Glutamatergic neuron (in vitro differentiated cells): Measurements from ENCODE around the gene C20orf144. TPM values are rescaled to one million over a fixed set of nuclear protein-coding genes. Genes with fewer than 3 reads are reported as not detected.

Experiments
- DNase-seq: peaks from one replicate; pipeline ENCODE4 v3.0.0; 2022
- H3K27ac Mint-ChIP-seq: one replicate; pipeline ENCODE4 v1.8.0; 2020; ENCODE audit warnings: mild to moderate bottlenecking, mixed read lengths, inconsistent platforms; ENCODE audit not compliant: unreplicated experiment
- H3K27me3 Mint-ChIP-seq: one replicate; pipeline ENCODE4 v1.8.0; 2020; ENCODE audit warnings: mild to moderate bottlenecking, moderate library complexity, mixed read lengths, inconsistent platforms; ENCODE audit not compliant: unreplicated experiment
- H3K36me3 Mint-ChIP-seq: one replicate; pipeline ENCODE4 v1.8.0; 2020; ENCODE audit warnings: mild to moderate bottlenecking, mixed read lengths, inconsistent platforms; ENCODE audit not compliant: unreplicated experiment
- H3K4me1 Mint-ChIP-seq: one replicate; pipeline ENCODE4 v1.8.0; 2020; ENCODE audit warnings: mild to moderate bottlenecking, low read depth, mixed read lengths, inconsistent platforms; ENCODE audit not compliant: unreplicated experiment
- H3K4me3 Mint-ChIP-seq: one replicate; pipeline ENCODE4 v1.8.0; 2020; ENCODE audit warnings: mild to moderate bottlenecking, mixed read lengths, inconsistent platforms; ENCODE audit not compliant: unreplicated experiment
- H3K9me3 Mint-ChIP-seq: one replicate; pipeline ENCODE4 v1.8.0; 2020; ENCODE audit warnings: mild to moderate bottlenecking, moderate library complexity, mixed read lengths, inconsistent platforms; ENCODE audit not compliant: unreplicated experiment
- CTCF ChIP-seq: fragments of 200-600 bp; sonication (generic); IDR thresholded peaks from one replicate; pipeline ENCODE4 v1.5.0; 2021; ENCODE audit not compliant: partially characterized antibody, unreplicated experiment
- long read RNA-seq: library from polyadenylated mRNA; unstranded; transcript quantifications from one replicate; pipeline ENCODE4 v2.0.0, GENCODE V29; 2020; ENCODE audit not compliant: unreplicated experiment
- total RNA-seq: library from RNA; stranded (reverse); fragmentation: NEBNext Ultra II Directional; extraction: Animal tissue kit (Norgen Biotek cat#: 25700); gene quantifications from one replicate; pipeline ENCODE4 v1.2.1, GENCODE V29; 2021; ENCODE audit not compliant: unreplicated experiment

C20orf144 gene
- not detected for total RNA-seq
- long read RNA-seq, result 0 reads

- peaks cover 22% of the 10 kb centered on the region for H3K4me1 Mint-ChIP-seq
- peaks cover 23% of the 10 kb centered on the region for H3K9me3 Mint-ChIP-seq
- no peak for TF ChIP-seq CTCF
- DNase-seq, result no peak
- peak within 1 kb of the TSS; percentile 83 for H3K4me3 Mint-ChIP-seq
- H3K27ac Mint-ChIP-seq, result peak within 1 kb of the TSS; percentile 43
- no peaks in the 10 kb centered on the region for H3K36me3 Mint-ChIP-seq
- peaks cover 9% of the 10 kb centered on the region for H3K27me3 Mint-ChIP-seq
Measured at GRCh38 chr20:33662172-33662571, at the start of gene C20orf144. C20orf144 (plus strand) TSS chr20:33662327; CDS start chr20:33662346, 19 bp downstream.

GRCh38 chr20:33621717-33622400 lies 40.3 kb upstream of the C20orf144 start:
- Mint-ChIP-seq H3K27me3 (no peaks in the 10 kb centered on the region), H3K9me3 (peaks cover 1% of the 10 kb centered on the region), H3K4me1 (peaks cover 11% of the 10 kb centered on the region), H3K4me3 (peak overlapping the region; percentile 57), H3K27ac (peak overlapping the region; percentile 88), H3K36me3 (no peaks in the 10 kb centered on the region)
- no peak for DNase-seq
- no peak for TF ChIP-seq CTCF

- TF ChIP-seq CTCF, result no peak
- Mint-ChIP-seq H3K27me3 (no peaks in the 10 kb centered on the region), H3K9me3 (peaks cover 1% of the 10 kb centered on the region), H3K27ac (no peak overlapping the region), H3K4me3 (no peak overlapping the region), H3K4me1 (peaks cover 11% of the 10 kb centered on the region), H3K36me3 (no peaks in the 10 kb centered on the region)
- DNase-seq, result no peak
Measured at GRCh38 chr20:33622705-33623365, 39.3 kb upstream of the C20orf144 start.

- Mint-ChIP-seq H3K27ac (no peak overlapping the region), H3K4me1 (peaks cover 14% of the 10 kb centered on the region), H3K27me3 (no peaks in the 10 kb centered on the region), H3K36me3 (no peaks in the 10 kb centered on the region), H3K4me3 (no peak overlapping the region), H3K9me3 (no peaks in the 10 kb centered on the region)
- DNase-seq, result no peak
- TF ChIP-seq CTCF, result no peak
Measured at GRCh38 chr20:33624399-33624798, 37.7 kb upstream of the C20orf144 start.

- no peak overlapping the region for H3K27ac Mint-ChIP-seq
- peaks cover 2% of the 10 kb centered on the region for H3K9me3 Mint-ChIP-seq
- no peak for TF ChIP-seq CTCF
- no peak for DNase-seq
- no peak overlapping the region for H3K4me3 Mint-ChIP-seq
- H3K4me1 Mint-ChIP-seq, result peaks cover 10% of the 10 kb centered on the region
- no peaks in the 10 kb centered on the region for H3K36me3 Mint-ChIP-seq
- no peaks in the 10 kb centered on the region for H3K27me3 Mint-ChIP-seq
Measured at GRCh38 chr20:33626190-33626589, 35.9 kb upstream of the C20orf144 start.
